ENCODE results near the gene SH3BGRL3.
"Not testable (repeated sequence)": the region's sequence is repeated elsewhere in the genome, so short reads cannot be mapped to it uniquely, and the experiment has no call there.

The SH3BGRL3 gene

GRCh38 chr1:26279456-26280332 is at the start of gene SH3BGRL3:
Gene SH3BGRL3, plus strand, starts transcription at chr1:26280086. Its CDS starts 70 bp downstream, at chr1:26280156.
- peak; percentile 65 for DNase-seq (ENCODE audit: low read depth)

- DNase-seq (ENCODE audit: low read depth), result not testable (repeated sequence)
Observed at GRCh38 chr1:26230682-26231081, 49.2 kb upstream of the SH3BGRL3 start.

GRCh38 chr1:26233903-26234643 is 45.8 kb upstream of the SH3BGRL3 start, which contains the start of gene CEP85:
Gene CEP85, plus strand, starts transcription at chr1:26234200. Its CDS starts 5,584 bp downstream, at chr1:26239784.
- DNase-seq (ENCODE audit: low read depth), result peak; percentile 94

GRCh38 chr1:26234644-26235370 is 45.1 kb upstream of the SH3BGRL3 start:
- peak; percentile 9 for DNase-seq (ENCODE audit: low read depth)

- no peak for DNase-seq (ENCODE audit: low read depth)
Observed at GRCh38 chr1:26237230-26237966, 42.5 kb upstream of the SH3BGRL3 start.

- no peak for DNase-seq (ENCODE audit: low read depth)
Observed at GRCh38 chr1:26239936-26240335, 40.0 kb upstream of the SH3BGRL3 start.

- no peak for DNase-seq (ENCODE audit: low read depth)
Observed at GRCh38 chr1:26252718-26253117, 27.2 kb upstream of the SH3BGRL3 start.

GRCh38 chr1:26254404-26254803 is 25.5 kb upstream of the SH3BGRL3 start:
- DNase-seq (ENCODE audit: low read depth), result no peak

- DNase-seq (ENCODE audit: low read depth), result no peak
Observed at GRCh38 chr1:26257222-26257621, 22.7 kb upstream of the SH3BGRL3 start.

- no peak for DNase-seq (ENCODE audit: low read depth)
Observed at GRCh38 chr1:26259005-26259404, 20.9 kb upstream of the SH3BGRL3 start.

- no peak for DNase-seq (ENCODE audit: low read depth)
Observed at GRCh38 chr1:26259578-26259977, 20.3 kb upstream of the SH3BGRL3 start.

GRCh38 chr1:26263212-26263611 is 16.7 kb upstream of the SH3BGRL3 start:
- DNase-seq (ENCODE audit: low read depth), result no peak

- DNase-seq (ENCODE audit: low read depth), result no peak
Observed at GRCh38 chr1:26265405-26265804, 14.5 kb upstream of the SH3BGRL3 start.

GRCh38 chr1:26268290-26269197 is 11.3 kb upstream of the SH3BGRL3 start:
- no peak for DNase-seq (ENCODE audit: low read depth)

GRCh38 chr1:26269198-26269550 is 10.7 kb upstream of the SH3BGRL3 start:
- no peak for DNase-seq (ENCODE audit: low read depth)

- DNase-seq (ENCODE audit: low read depth), result no peak
Observed at GRCh38 chr1:26274801-26275425, 5.0 kb upstream of the SH3BGRL3 start.

GRCh38 chr1:26275580-26276431 is 4.1 kb upstream of the SH3BGRL3 start:
- DNase-seq (ENCODE audit: low read depth), result peak; percentile 67

- no peak for DNase-seq (ENCODE audit: low read depth)
Observed at GRCh38 chr1:26276432-26276838, 3.5 kb upstream of the SH3BGRL3 start.

GRCh38 chr1:26277261-26277661 is 2.6 kb upstream of the SH3BGRL3 start:
- DNase-seq (ENCODE audit: low read depth), result no peak

Data from stimulated activated CD8-positive, alpha-beta memory T cell treated with anti-CD3 and anti-CD28 coated beads, Interleukin-7, amount 100 ng/mL, for 24 hours (primary cell).